Body of pancreas (tissue), 4 donors: ENCODE results near the gene NAV1. TPM values are rescaled to one million over a fixed set of nuclear protein-coding genes. Genes with fewer than 3 reads are reported as not detected.

Source experiments
- ATAC-seq: fragments of 150-250 bp; one replicate; pipeline ENCODE4 v1.9.1; 2016
- DNase-seq, 4 donors: peaks; one replicate each; pipeline ENCODE4 v3.0.0-alpha.2; 2019
- H3K27ac ChIP-seq, 4 donors: fragments of 200-600 bp; sonication (generic); 1 replicate in 3 of 4; 2 replicates in 1 of 4; pipeline versions ENCODE4 v1.5.1 to v1.6.1; 2016 to 2019; ENCODE audit warnings: mild to moderate bottlenecking in 1 of 4, mixed read lengths in 1 of 4, moderate library complexity in 1 of 4
- H3K27me3 ChIP-seq, 2 donors: fragments of 200-600 bp; sonication (generic); one replicate each; pipeline ENCODE4 v1.6.0; 2016; ENCODE audit warnings: mild to moderate bottlenecking in 1 of 2
- H3K36me3 ChIP-seq, 2 donors: fragments of 200-600 bp; sonication (generic); replicated peaks in 1 of 2; 2 replicates each; pipeline ENCODE4 v1.5.1; 2016; ENCODE audit warnings: low read depth in 2 of 2; ENCODE audit not compliant: insufficient read depth in 1 of 2
- H3K4me1 ChIP-seq: fragments of 200-600 bp; sonication (generic); one replicate; pipeline ENCODE4 v1.6.0; 2016
- H3K4me3 ChIP-seq, 2 donors: fragments of 200-600 bp; sonication (generic); 1 replicate in 1 of 2; 2 replicates in 1 of 2; pipeline ENCODE4 v1.5.1; 2016 to 2019
- H3K9me3 ChIP-seq, 3 donors: fragments of 200-600 bp; sonication (generic); 1 replicate in 2 of 3; 2 replicates in 1 of 3; pipeline ENCODE4 v1.5.1; 2016
- CTCF ChIP-seq, 7 experiments: fragments of 450-650 bp in 4 of 7; fragments of 200-600 bp in 3 of 7; sonication (generic) in 3 of 7; IDR thresholded peaks; one replicate each; pipeline ENCODE4 v1.5.1; 2016 to 2019; ENCODE audit warnings: antibody characterized with exemption in 7 of 7
- POLR2A ChIP-seq, 3 donors: fragments of 450-650 bp; IDR thresholded peaks; one replicate each; pipeline ENCODE4 v1.6.1; 2016; ENCODE audit warnings: antibody characterized with exemption in 3 of 3, mild to moderate bottlenecking in 2 of 3
- WGBS, 2 donors: methylation state at CpG; one replicate each; pipeline ENCODE4 v1.1.5; 2017; 5-methylcytosine and 5-hydroxymethylcytosine counted together
- intact Hi-C: fragments of 100-400 bp; cut with DNase I; formaldehyde crosslinking; loops from one replicate; pipeline ENCODE4 v1.15.1; 2023
- total RNA-seq, 2 donors: library from RNA; depleted of rRNA; stranded (reverse); fragments of >200 nt; gene quantifications; one replicate each; pipeline ENCODE4 v1.1.0, GENCODE V29; 2016

Gene NAV1
- total RNA-seq, 2 donors from 2014 or later: 11.5 to 13.7 TPM

- H3K27me3 ChIP-seq: no peaks in the 10 kb centered on the region
- H3K4me1 ChIP-seq: peaks cover 56% of the 10 kb centered on the region
- H3K36me3 ChIP-seq: no peaks in the 10 kb centered on the region
- H3K9me3 ChIP-seq: no peaks in the 10 kb centered on the region
- intact Hi-C loops: no loop called here
- no peak overlapping the region for H3K4me3 ChIP-seq
- peak; percentile 49 for ATAC-seq
- 12 to 17% methylated on average over 6 of the region's 6 CpGs for WGBS, 2 donors
- TF ChIP-seq CTCF (IDR thresholded peaks at IDR 0.05) (peak in 1 of 7 experiments; percentile 5), POLR2A (IDR thresholded peaks at IDR 0.05) (peak in 1 of 3 donors; percentile 15)
- H3K27ac ChIP-seq: peak overlapping the region; percentile 53 to 77 (median 65)
- DNase-seq: peak in 3 of 4 donors; percentile 62 to 64 (median 63)
Measured at GRCh38 chr1:201511941-201512539, 26.9 kb upstream of the NAV1 start.

- H3K36me3 ChIP-seq: no peaks in the 10 kb centered on the region
- DNase-seq (no peak), ATAC-seq (no peak)
- intact Hi-C loops: no loop called here
- H3K9me3 ChIP-seq: no peaks in the 10 kb centered on the region
- H3K4me1 ChIP-seq: peaks cover 45% of the 10 kb centered on the region
- peak overlapping the region in 1 of 4 donors; percentile 7 for H3K27ac ChIP-seq
- WGBS, 2 donors: 91 to 92% methylated on average over 6 of the region's 6 CpGs
- no peaks in the 10 kb centered on the region for H3K27me3 ChIP-seq
- no peak for TF ChIP-seq CTCF (IDR thresholded peaks at IDR 0.05)
- TF ChIP-seq POLR2A (IDR thresholded peaks at IDR 0.05): no peak
- H3K4me3 ChIP-seq: no peak overlapping the region
Measured at GRCh38 chr1:201513498-201514243, 25.3 kb upstream of the NAV1 start.

- Histone ChIP-seq H3K9me3 (no peaks in the 10 kb centered on the region), H3K4me3 (no peak overlapping the region), H3K27me3 (no peaks in the 10 kb centered on the region), H3K4me1 (peaks cover 45% of the 10 kb centered on the region), H3K36me3 (no peaks in the 10 kb centered on the region), H3K27ac (peak overlapping the region in 3 of 4 donors; percentile 3 to 25 (median 9))
- TF ChIP-seq POLR2A (IDR thresholded peaks at IDR 0.05) (no peak), CTCF (IDR thresholded peaks at IDR 0.05) (no peak)
- DNase-seq: no peak
- WGBS, 2 donors: 92% methylated on average over 2 of the region's 2 CpGs; no CpG with 5 or more reads in 1 of the 2 donors
- intact Hi-C loops: no loop called here
- no peak for ATAC-seq
Measured at GRCh38 chr1:201514466-201514865, 24.5 kb upstream of the NAV1 start.

- no peaks in the 10 kb centered on the region for H3K9me3 ChIP-seq
- no peaks in the 10 kb centered on the region for H3K36me3 ChIP-seq
- TF ChIP-seq CTCF (IDR thresholded peaks at IDR 0.05) (no peak), POLR2A (IDR thresholded peaks at IDR 0.05) (no peak)
- ATAC-seq (no peak), DNase-seq (no peak)
- peak overlapping the region in 3 of 4 donors; percentile 3 to 25 (median 10) for H3K27ac ChIP-seq
- no peak overlapping the region for H3K4me3 ChIP-seq
- 40 to 41% methylated on average over 9 of the region's 9 CpGs for WGBS, 2 donors
- intact Hi-C loops: loop anchor here (5.0 kb wide), 1 partner anchor 33 kb away; no protein-coding TSS in a partner anchor
- no peaks in the 10 kb centered on the region for H3K27me3 ChIP-seq
- peaks cover 45% of the 10 kb centered on the region for H3K4me1 ChIP-seq
Measured at GRCh38 chr1:201515062-201515750, 23.7 kb upstream of the NAV1 start.
